Measurements from ENCODE around the gene OPA1.
"Not testable (repeated sequence)": the region's sequence is repeated elsewhere in the genome, so short reads cannot be mapped to it uniquely, and the experiment has no call there.

- TF ChIP-seq CTCF (IDR thresholded peaks at IDR 0.05); POLR2A (IDR thresholded peaks at IDR 0.05); POLR2AphosphoS5 (IDR thresholded peaks at IDR 0.05; ENCODE audit: insufficient read depth in 1 of 2, low read depth in 1 of 2): not testable (repeated sequence)
Measured at GRCh38 chr3:193610516-193610915, 17.5 kb downstream of the OPA1 start.
